Activated CD4-positive, alpha-beta T cell treated with anti-CD3 and anti-CD28 coated beads for 36 hours (primary cell): ENCODE measurements around the gene CDKN1A. TPM values are rescaled to one million over a fixed set of nuclear protein-coding genes. Genes with fewer than 3 reads are reported as not detected.

Experiments used
- ATAC-seq: fragments of 200-7000 bp; cut with Tn5 transposase; one replicate; pipeline ENCODE4 v1.10.0; 2021; ENCODE audit warnings: mild to moderate bottlenecking, moderate library complexity
- CTCF ChIA-PET: fragments of 350-600 bp; sonication (Branson Sonifier 250); formaldehyde crosslinking; loops from one replicate; lab custom pipeline; 2021; ENCODE audit warnings: antibody characterized with exemption; lab: Charles Lee
- POLR2A ChIA-PET: fragments of 350-600 bp; sonication (Branson Sonifier 250); formaldehyde crosslinking; loops from one replicate; lab custom pipeline; 2021; ENCODE audit warnings: antibody characterized with exemption, inconsistent platforms; lab: Charles Lee
- DNase-seq: peaks from one replicate; pipeline ENCODE4 v3.0.0-alpha.2; 2020
- H3K27ac Mint-ChIP-seq: one replicate; pipeline ENCODE4 v1.8.0; 2021; ENCODE audit warnings: mixed read lengths
- H3K27me3 Mint-ChIP-seq: one replicate; pipeline ENCODE4 v1.8.0; 2021; ENCODE audit warnings: mixed read lengths
- H3K36me3 Mint-ChIP-seq: one replicate; pipeline ENCODE4 v1.8.0; 2021; ENCODE audit warnings: low read depth, mixed read lengths
- H3K4me1 Mint-ChIP-seq: one replicate; pipeline ENCODE4 v1.8.0; 2021; ENCODE audit warnings: mixed read lengths
- H3K4me3 Mint-ChIP-seq: one replicate; pipeline ENCODE4 v1.8.0; 2021; ENCODE audit warnings: mild to moderate bottlenecking, moderate library complexity, mixed read lengths
- H3K9me3 Mint-ChIP-seq: one replicate; pipeline ENCODE4 v1.8.0; 2021; ENCODE audit warnings: low read depth, mixed read lengths
- intact Hi-C, 2 experiments: fragments of 100-400 bp; cut with DNase I in 1 of 2; cut with micrococcal nuclease in 1 of 2; formaldehyde crosslinking; loops; one replicate each; pipeline versions ENCODE4 v1.14.2 to v1.15.1; 2022 to 2024; cut with DNase I, micrococcal nuclease
- total RNA-seq, 2 experiments: library from RNA; stranded (reverse); gene quantifications; one replicate each; pipeline ENCODE4 v1.2.3, GENCODE V29; 2021

Gene CDKN1A
- total RNA-seq, 2 experiments from 2014 or later, result 31.3 to 35.9 TPM

GRCh38 chr6:36714511-36714910 is 36.0 kb downstream of the CDKN1A start:
- Mint-ChIP-seq H3K27ac (no peak overlapping the region), H3K4me3 (no peak overlapping the region), H3K9me3 (no peaks in the 10 kb centered on the region), H3K4me1 (peaks cover 2% of the 10 kb centered on the region), H3K27me3 (no peaks in the 10 kb centered on the region), H3K36me3 (no peaks in the 10 kb centered on the region)
- ChIA-PET POLR2A (no interaction called here), CTCF (no interaction called here)
- ATAC-seq, result no peak
- no peak for DNase-seq
- intact Hi-C loops, result no loop called here

- no peak for DNase-seq
- no peak overlapping the region for H3K27ac Mint-ChIP-seq
- no peaks in the 10 kb centered on the region for H3K9me3 Mint-ChIP-seq
- intact Hi-C loops, result no loop called here
- CTCF ChIA-PET, result no interaction called here
- ATAC-seq, result no peak
- H3K27me3 Mint-ChIP-seq, result no peaks in the 10 kb centered on the region
- no peaks in the 10 kb centered on the region for H3K36me3 Mint-ChIP-seq
- H3K4me1 Mint-ChIP-seq, result peaks cover 2% of the 10 kb centered on the region
- H3K4me3 Mint-ChIP-seq, result no peak overlapping the region
- POLR2A ChIA-PET, result no interaction called here
These were observed 37.0 kb downstream of the CDKN1A start for GRCh38 chr6:36715469-36715868.

- no peak for ATAC-seq
- Mint-ChIP-seq H3K4me3 (no peak overlapping the region), H3K9me3 (no peaks in the 10 kb centered on the region), H3K27ac (no peak overlapping the region), H3K36me3 (no peaks in the 10 kb centered on the region), H3K27me3 (no peaks in the 10 kb centered on the region), H3K4me1 (peaks cover 2% of the 10 kb centered on the region)
- CTCF ChIA-PET, result interaction anchor here (0.6 kb wide), 1 partner anchor 97 kb away, joined by 3 read pairs; no protein-coding TSS in a partner anchor
- intact Hi-C loops, result no loop called here
- POLR2A ChIA-PET, result no interaction called here
- DNase-seq, result no peak
These were observed 38.1 kb downstream of the CDKN1A start for GRCh38 chr6:36716476-36717093.

GRCh38 chr6:36717231-36717825 is 38.8 kb downstream of the CDKN1A start:
- Mint-ChIP-seq H3K4me3 (no peak overlapping the region), H3K4me1 (peaks cover 2% of the 10 kb centered on the region), H3K27me3 (no peaks in the 10 kb centered on the region), H3K36me3 (no peaks in the 10 kb centered on the region), H3K27ac (no peak overlapping the region), H3K9me3 (no peaks in the 10 kb centered on the region)
- ChIA-PET POLR2A (no interaction called here), CTCF (interaction anchor here (0.6 to 0.8 kb wide), 2 partner anchors 10 to 98 kb away, joined by 3 read pairs; no protein-coding TSS in a partner anchor)
- ATAC-seq (no peak), DNase-seq (no peak)
- intact Hi-C loops, result no loop called here

DNA sequence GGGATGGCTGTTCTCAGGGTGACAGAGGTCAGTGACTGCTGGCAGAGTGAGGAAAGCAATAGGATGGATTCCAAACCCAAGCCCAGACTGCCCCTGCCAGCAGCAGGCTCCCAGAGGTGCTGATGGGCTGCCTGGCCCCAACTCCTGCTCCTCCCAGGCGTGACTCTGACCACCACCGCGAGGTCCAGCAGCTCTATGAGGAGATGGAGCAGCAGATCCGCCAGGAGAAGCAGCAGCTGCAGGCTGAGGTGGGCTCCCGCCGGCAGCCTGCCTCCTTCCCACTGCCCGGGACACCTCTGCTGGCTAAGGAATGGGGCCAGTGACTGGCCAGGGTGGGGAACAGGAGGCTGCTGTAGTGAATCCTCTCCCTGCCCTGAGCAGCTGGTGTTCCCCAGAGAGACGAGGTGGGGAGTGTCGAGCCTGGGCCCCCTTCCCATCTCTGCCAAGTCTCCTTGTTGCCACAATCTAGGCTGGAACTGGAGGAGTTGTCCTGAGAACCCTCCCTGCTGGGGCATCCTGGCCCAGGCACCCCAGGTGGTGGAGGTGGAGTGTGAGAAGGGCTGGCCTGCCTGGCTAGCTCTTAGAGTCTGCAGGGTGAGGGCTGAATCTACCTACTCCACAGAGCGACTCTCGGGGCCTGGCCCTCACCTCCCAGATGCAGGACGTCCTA is 39.5 kb downstream of the CDKN1A start:
- ChIA-PET CTCF (interaction anchor here (0.8 kb wide), 1 partner anchor 10 kb away, joined by 3 read pairs; no protein-coding TSS in a partner anchor), POLR2A (no interaction called here)
- Mint-ChIP-seq H3K36me3 (no peaks in the 10 kb centered on the region), H3K27ac (no peak overlapping the region), H3K4me3 (no peak overlapping the region), H3K27me3 (no peaks in the 10 kb centered on the region), H3K4me1 (no peaks in the 10 kb centered on the region), H3K9me3 (no peaks in the 10 kb centered on the region)
- ATAC-seq (no peak), DNase-seq (no peak)
- intact Hi-C loops, result no loop called here

- Mint-ChIP-seq H3K4me3 (no peak overlapping the region), H3K27me3 (no peaks in the 10 kb centered on the region), H3K9me3 (no peaks in the 10 kb centered on the region), H3K4me1 (no peaks in the 10 kb centered on the region), H3K36me3 (no peaks in the 10 kb centered on the region), H3K27ac (no peak overlapping the region)
- CTCF ChIA-PET, result interaction anchor here (1.0 kb wide), 1 partner anchor 64 kb away, joined by 3 read pairs; no protein-coding TSS in a partner anchor
- DNase-seq, result no peak
- POLR2A ChIA-PET, result no interaction called here
- intact Hi-C loops, result no loop called here
- ATAC-seq, result no peak
These were observed 40.0 kb downstream of the CDKN1A start for GRCh38 chr6:36718560-36718959.

DNA sequence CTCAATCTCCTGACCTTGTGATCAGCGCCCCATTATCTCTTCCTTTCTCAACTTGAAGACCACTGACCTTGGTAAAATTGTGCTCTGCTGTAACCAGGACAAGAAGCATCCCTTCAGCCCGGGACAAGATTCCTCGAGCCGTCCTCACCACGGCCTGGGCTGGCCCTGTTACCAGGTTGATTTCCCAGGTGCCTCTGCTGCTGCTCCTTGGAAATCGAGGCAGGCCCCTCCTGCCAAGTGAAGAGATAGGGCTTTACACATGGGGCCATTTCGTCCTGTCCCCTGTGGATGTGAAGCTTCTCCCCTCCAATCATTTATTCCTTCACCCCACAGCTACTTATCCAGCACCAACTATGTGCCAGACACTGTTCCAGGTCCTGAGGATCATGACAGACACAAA is 40.6 kb downstream of the CDKN1A start:
- CTCF ChIA-PET, result interaction anchor here (0.6 to 1.0 kb wide), 3 partner anchors 36 to 480 kb away, joined by 3 read pairs; no protein-coding TSS in a partner anchor
- H3K9me3 Mint-ChIP-seq, result no peaks in the 10 kb centered on the region
- intact Hi-C loops, result no loop called here
- no peak for DNase-seq
- no peaks in the 10 kb centered on the region for H3K27me3 Mint-ChIP-seq
- H3K4me3 Mint-ChIP-seq, result no peak overlapping the region
- no peak for ATAC-seq
- H3K36me3 Mint-ChIP-seq, result no peaks in the 10 kb centered on the region
- no peaks in the 10 kb centered on the region for H3K4me1 Mint-ChIP-seq
- no peak overlapping the region for H3K27ac Mint-ChIP-seq
- POLR2A ChIA-PET, result no interaction called here

GRCh38 chr6:36720251-36721141 is 42.0 kb downstream of the CDKN1A start:
- intact Hi-C loops, result no loop called here
- H3K4me3 Mint-ChIP-seq, result no peak overlapping the region
- H3K4me1 Mint-ChIP-seq, result peaks cover 3% of the 10 kb centered on the region
- POLR2A ChIA-PET, result no interaction called here
- ATAC-seq (no peak), DNase-seq (no peak)
- H3K27me3 Mint-ChIP-seq, result no peaks in the 10 kb centered on the region
- no peaks in the 10 kb centered on the region for H3K9me3 Mint-ChIP-seq
- H3K27ac Mint-ChIP-seq, result no peak overlapping the region
- CTCF ChIA-PET, result interaction anchor here (0.6 to 1.0 kb wide), 2 partner anchors 11 to 96 kb away, joined by 3 read pairs; no protein-coding TSS in a partner anchor
- no peaks in the 10 kb centered on the region for H3K36me3 Mint-ChIP-seq

GRCh38 chr6:36721369-36722140 is 43.0 kb downstream of the CDKN1A start:
- Mint-ChIP-seq H3K4me3 (no peak overlapping the region), H3K27me3 (no peaks in the 10 kb centered on the region), H3K4me1 (peaks cover 9% of the 10 kb centered on the region), H3K36me3 (no peaks in the 10 kb centered on the region), H3K27ac (no peak overlapping the region), H3K9me3 (no peaks in the 10 kb centered on the region)
- DNase-seq (no peak), ATAC-seq (no peak)
- ChIA-PET CTCF (interaction anchor here (1.1 kb wide), 1 partner anchor 106 kb away, joined by 3 read pairs; no protein-coding TSS in a partner anchor), POLR2A (no interaction called here)
- intact Hi-C loops, result no loop called here

DNA sequence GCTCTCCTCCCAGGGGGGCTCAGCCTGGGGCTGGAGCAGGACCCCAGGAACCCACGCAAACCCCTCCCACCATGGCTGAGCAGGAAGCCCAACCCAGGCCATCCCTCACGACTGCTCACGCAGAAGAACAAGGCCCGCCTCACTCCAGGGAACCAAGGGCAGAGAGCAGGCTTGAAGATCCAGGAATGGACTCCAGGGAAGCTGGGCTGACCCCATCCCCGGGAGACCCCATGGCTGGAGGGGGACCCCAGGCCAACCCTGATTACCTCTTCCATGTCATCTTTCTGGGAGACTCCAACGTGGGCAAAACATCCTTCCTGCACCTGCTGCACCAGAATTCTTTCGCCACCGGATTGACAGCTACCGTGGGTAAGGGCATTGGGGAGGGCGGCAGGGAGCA is 43.9 kb downstream of the CDKN1A start:
- DNase-seq, result no peak
- intact Hi-C loops, result no loop called here
- Mint-ChIP-seq H3K27ac (no peak overlapping the region), H3K36me3 (no peaks in the 10 kb centered on the region), H3K4me1 (peaks cover 16% of the 10 kb centered on the region), H3K27me3 (no peaks in the 10 kb centered on the region), H3K9me3 (no peaks in the 10 kb centered on the region), H3K4me3 (no peak overlapping the region)
- ChIA-PET POLR2A (no interaction called here), CTCF (interaction anchor here (0.6 to 1.1 kb wide), 2 partner anchors 107 to 163 kb away, joined by 3 read pairs; no protein-coding TSS in a partner anchor)
- ATAC-seq, result no peak
